Left hindlimb (tissue), 1 donor: ENCODE data around the gene NCOA5.

Source experiments
- DNase-seq: peaks from one replicate; pipeline ENCODE4 v3.0.0-alpha.2; 2018

The NCOA5 gene

DNA sequence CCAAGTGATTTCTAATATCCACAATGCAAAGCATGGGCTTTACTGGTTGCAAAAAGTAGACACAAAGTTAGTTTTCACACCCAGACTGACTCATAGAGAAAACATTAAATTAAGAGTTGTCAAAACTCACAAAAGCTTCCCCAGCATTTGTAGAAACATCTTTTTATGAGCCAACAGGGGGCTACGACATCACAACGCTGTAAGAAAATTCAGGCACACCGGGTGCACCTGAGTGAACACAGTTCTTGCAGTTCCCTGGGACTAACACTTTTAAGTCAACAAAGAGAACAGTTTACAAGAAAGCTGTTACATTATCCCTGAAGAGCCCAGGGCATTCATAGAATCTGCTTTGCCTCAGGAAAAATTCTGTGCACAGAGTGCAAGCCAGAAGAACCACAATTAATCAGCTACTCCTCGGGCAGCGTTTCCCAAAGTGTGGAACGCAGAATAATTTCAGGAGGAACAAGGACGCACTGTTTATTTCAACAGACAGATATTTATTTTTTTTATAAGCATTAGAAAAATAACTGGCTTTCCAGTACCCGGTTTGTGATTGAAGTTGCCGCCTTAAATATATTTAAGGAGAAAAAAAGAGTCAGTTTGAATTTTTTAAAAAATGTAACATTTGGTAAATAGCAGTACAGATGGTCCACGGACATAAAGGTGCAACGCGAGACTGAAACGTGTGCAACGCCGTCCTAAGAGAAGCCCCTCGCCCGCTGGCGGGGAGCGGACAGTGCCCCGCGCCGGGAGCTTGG lies 1.2 kb downstream of the NCOA5 start:
- DNase-seq = no peak

DNA sequence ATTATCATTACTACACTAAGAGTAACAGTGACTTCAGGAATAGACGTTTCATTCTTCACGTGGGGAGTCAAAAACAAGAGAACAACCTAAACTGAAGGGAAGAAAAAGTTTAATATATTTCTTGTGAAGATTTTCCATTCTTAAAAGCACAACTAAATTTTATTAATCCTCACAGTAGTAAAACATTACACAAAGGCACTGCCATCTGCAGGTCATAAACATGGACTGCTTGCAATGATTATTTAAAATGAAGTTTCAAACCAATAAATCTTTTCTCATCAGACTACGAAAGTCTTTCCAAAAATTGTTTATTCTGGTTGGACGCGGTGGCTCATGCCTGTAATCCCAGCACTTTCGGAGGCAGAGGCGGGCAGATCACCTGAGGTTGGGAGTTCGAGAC lies 2.6 kb downstream of the NCOA5 start:
- DNase-seq = no peak

GRCh38 chr20:46085179-46085851 lies 4.4 kb downstream of the NCOA5 start:
- DNase-seq = no peak

- no peak for DNase-seq
Observed at GRCh38 chr20:46084805-46085178, 5.0 kb downstream of the NCOA5 start.

DNA sequence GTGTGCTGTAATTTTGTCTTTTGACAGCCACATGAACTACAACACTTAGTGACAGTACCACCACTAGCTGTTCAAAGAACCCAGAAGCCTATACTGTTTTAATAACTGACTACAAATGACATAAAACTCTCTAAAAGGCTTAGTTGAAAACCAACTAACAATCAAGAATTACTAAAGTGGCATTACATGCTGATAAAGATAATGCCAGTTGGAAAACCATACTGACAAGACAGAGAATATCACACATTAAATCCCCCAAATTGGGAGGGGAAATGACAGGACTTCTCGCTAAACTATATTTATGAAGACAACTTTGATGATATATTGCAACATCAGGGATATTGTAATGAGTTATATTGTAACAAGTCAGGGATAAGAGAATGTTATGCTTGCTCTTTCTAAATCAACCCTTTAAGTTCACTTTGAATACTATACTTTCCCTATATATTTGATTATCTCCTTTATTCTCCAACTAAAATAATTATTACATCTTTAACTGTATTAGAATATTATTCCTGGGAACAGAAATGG lies 6.2 kb downstream of the NCOA5 start:
- DNase-seq = no peak

GRCh38 chr20:46083101-46083500 lies 6.7 kb downstream of the NCOA5 start:
- DNase-seq = no peak

- DNase-seq = no peak
Observed at GRCh38 chr20:46081074-46081473, 8.7 kb downstream of the NCOA5 start.

- DNase-seq = no peak
Observed at GRCh38 chr20:46078954-46079353, 10.8 kb downstream of the NCOA5 start.

DNA sequence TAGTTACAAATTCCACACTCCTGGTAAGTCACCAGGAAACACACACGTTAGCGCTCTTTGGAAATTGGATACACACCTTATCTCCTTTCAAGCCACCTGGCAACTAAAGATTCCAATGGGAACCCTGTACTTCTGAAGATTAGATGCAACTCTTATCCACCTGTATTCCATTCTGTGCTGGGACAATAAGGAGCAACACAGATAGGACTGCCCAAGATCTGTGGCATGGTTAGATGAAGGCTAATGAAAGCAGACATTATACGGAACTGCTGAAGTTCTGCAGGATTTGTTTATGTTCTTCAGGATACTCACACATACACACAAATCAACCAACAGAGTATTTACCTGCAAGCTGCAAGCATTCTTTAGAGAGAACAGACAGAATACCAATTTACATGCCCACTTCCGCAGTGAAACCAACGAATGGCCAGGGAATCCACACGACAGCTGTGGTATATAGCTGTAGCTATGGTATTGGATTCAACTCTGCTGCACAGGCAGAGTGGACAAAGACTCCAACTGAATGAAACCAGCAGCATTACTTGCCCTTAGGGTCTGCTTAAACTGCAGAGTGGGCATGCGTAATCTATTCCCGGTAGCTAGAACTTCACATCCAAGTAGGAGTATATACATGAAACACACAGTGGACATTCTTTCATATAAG lies 12.0 kb downstream of the NCOA5 start:
- DNase-seq = no peak

DNA sequence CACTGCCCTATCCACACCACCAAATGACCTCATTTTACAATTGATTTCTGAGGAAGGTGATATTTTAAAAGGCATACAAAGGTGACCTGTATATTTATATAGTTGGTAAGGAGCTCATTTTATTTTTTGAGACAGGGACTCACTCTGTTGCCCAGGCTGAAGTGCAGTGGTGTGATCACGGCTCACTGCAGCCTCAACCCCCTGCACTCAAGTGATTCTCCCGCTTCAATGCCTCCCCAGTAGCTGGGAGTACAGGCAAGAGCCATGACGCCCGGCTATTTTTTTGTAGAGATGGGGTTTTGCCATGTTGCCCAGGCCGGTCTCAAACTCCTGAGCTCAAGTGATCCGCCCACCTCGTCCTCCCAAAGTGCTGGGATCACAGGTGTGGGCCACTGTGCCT lies 13.0 kb downstream of the NCOA5 start:
- no peak for DNase-seq

DNA sequence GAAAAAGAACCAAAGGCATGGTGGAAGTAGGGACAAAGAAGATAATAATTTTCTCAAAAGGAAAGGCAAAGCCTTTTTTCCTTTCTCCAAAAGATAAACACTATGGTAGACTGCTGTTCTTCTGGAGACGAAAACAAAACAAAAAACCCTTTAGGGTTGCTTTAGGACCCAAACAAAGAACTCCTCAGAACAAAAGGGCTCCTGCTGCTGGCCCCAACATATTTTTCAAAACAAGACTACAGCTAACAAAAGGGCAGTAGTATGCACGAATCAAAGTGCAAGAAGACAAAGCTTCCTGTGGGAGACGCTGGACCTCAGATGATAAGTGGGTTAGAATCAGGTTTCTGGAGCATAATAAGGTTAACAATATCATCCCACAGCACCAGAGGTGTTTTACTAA lies 15.8 kb downstream of the NCOA5 start:
- DNase-seq = no peak

- no peak for DNase-seq
Observed at GRCh38 chr20:46073443-46073842, 16.3 kb downstream of the NCOA5 start.

- no peak for DNase-seq
Observed at GRCh38 chr20:46073024-46073423, 16.7 kb downstream of the NCOA5 start.

DNA sequence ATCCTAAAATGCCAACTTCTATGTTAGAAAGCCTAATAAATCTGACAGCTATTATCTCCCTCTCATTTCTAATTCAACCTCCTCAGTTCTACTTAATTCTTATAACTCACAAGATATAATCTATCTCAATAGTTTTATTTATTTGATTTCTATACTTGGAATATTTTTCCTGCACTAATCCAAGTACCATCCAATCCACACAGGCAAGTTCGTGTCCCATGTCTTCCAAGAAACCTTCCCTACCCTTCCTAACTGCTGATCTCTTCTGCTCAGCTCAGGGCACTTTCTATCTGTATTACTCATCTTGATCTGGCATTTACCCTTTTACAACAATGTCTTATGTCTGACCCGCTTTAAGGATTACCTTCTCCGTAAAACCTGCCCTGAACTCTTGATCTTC lies 18.2 kb downstream of the NCOA5 start:
- no peak for DNase-seq

DNA sequence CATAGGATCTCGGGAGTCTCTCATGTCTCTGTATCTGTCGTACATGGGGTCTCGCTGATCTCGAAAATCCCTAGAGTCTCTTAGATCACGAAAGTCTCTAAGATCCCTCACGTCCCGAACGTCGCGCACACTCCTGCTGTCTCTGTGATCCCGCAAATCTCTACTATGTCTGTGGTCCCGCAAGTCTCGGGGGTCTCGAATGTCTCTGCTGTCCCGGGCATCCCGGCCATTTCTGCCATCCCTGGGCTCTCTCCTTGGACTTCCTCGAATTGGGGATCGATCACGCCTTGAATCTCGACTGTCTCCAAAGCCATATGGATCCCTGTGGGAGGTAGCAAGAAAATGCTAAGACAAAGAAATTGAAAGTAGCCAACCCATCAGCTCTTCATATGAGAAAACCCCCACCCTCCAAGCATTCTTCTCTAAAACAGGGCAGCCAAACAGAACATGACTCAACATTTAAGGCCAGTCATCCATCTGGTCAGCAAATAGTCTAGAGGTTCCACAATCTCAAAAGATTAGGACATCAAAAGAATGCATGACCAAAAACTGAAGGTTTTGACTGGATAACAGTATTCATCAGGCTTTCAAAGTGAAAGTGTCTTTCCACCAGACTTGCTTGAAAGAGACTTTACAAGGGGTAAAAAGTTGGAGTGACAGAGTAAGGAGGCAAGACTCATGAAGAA lies 19.4 kb downstream of the NCOA5 start:
- DNase-seq = no peak

GRCh38 chr20:46065691-46066090 lies 24.1 kb downstream of the NCOA5 start:
- DNase-seq = no peak

DNA sequence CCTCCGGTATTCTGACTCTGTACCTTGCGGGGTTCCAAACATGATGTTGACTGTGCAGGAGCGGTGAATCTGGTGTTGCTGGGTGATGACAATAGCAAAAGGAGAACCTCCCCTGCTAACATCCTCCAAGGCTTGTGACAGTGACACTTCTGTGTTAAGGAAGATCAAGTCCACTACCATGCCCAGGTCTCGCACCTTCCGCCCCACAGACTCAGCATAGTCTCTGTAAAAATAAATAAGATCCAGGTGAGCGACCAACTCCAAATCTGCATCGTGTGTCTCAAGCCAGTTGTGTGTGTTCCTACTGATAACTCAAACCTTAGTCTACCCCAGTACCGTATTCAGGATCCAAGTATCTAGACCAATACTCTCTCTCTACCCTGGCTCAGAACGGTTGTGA lies 24.8 kb downstream of the NCOA5 start:
- no peak for DNase-seq

DNA sequence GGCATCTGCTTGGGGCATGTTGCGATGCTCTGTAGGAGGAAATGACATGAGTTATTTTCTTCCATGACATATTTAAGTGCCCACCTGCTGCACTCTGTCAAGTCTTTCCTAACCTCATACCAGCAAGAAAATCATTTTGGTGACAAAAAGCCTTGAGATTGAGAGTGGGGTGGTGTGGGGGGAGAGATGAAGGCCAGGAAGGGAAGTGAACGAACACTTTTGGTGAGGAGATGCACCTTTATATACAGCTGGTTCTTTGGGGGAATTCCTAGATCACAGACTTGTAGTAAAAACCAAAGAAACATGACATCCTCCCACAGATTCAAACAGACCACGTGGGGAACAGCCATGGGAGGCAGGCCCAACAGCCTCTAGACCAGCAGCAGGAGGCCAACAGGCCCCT lies 26.1 kb downstream of the NCOA5 start:
- no peak for DNase-seq

DNA sequence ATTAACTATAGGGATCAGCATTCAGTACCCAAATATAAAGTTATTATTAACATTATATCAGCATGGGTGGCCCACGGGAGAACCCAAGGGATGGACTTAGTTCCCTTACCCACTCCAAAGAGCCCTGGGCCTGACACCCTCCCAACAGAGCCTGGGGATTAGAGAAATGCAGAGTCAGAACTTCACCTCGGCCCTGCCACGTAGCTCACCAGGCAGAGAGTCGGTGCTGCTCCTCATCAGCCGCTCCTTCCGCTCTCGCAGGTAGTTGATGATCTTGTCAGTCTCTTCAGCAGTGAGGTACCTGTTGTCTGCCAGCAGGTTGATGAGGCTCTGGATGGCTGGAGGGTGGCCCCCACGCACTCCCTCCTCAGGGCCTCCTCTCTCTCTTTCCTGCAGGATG lies 26.6 kb downstream of the NCOA5 start:
- DNase-seq = no peak

GRCh38 chr20:46062621-46063020 lies 27.1 kb downstream of the NCOA5 start:
- DNase-seq = no peak

DNA sequence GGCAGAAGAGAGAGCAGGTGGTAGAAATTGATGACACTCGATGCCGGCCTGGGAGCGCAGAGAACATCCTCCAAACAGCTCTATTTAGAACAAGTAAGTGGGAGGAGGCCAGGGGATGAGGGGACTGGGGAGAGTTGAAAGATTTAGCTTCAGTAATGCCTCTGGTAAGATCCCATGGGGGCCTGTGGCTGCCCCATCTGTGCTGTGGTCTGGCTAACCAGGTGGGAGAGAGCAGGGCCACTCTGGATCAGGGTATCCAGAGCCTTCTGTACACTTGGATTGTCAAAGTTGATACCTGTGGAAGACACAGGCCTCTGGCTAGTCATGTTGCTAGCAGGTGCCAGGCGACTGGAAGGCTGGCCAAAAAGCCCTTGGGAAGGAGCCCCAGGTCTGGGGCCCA lies 27.6 kb downstream of the NCOA5 start:
- no peak for DNase-seq

DNA sequence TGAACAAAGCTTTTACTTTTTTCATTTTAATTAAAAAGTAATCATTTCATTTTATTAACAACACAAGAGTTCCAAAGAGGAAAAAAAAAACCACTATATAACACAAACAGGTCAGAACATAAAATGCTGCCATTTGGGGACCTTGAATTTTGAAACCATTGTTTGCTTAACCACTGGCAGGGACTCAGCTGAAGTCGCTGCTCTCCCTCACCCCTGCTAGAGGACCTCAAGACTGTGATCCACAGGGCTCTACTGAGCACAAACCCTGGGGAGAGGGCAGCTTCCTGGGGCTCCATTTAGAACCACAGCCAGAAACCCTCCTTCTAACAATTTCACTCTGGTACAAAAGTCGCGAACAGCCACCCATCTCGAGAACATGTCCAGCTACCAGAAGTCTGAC lies 28.8 kb downstream of the NCOA5 start:
- no peak for DNase-seq

GRCh38 chr20:46060301-46060881 lies 29.4 kb downstream of the NCOA5 start:
- no peak for DNase-seq
